Osteoblast (primary cell): ENCODE measurements around the gene LIMK1. TPM values are rescaled to one million over a fixed set of nuclear protein-coding genes. Genes with fewer than 3 reads are reported as not detected.
A peak's percentile ranks its signal among the peaks of the same experiment; 100 is the strongest.

Experiments
- DNase-seq: peaks from one replicate; pipeline ENCODE4 v3.0.0; 2011; ENCODE audit warnings: low spot score, mixed read lengths; ENCODE audit not compliant: insufficient read length; ENCODE audit errors: missing footprints
- H2AFZ ChIP-seq: 2 replicates; pipeline ENCODE4 v1.6.0; 2011; ENCODE audit warnings: mild to moderate bottlenecking, low read length
- H3K27ac ChIP-seq: 2 replicates; pipeline ENCODE4 v1.5.1; 2011; ENCODE audit warnings: mild to moderate bottlenecking, low read depth, low read length, moderate library complexity
- H3K27me3 ChIP-seq: 2 replicates; pipeline ENCODE4 v1.6.0; 2012; ENCODE audit warnings: mild to moderate bottlenecking, control low read depth, inconsistent platforms, low read length, moderate library complexity; ENCODE audit not compliant: insufficient read depth
- H3K36me3 ChIP-seq: 2 replicates; pipeline ENCODE4 v1.5.1; 2011; ENCODE audit warnings: mild to moderate bottlenecking, low read length, control low read depth, moderate library complexity; ENCODE audit not compliant: insufficient read depth
- H3K4me1 ChIP-seq: 2 replicates; pipeline ENCODE4 v1.5.1; 2011; ENCODE audit warnings: mild to moderate bottlenecking, low read length, control low read depth, moderate library complexity; ENCODE audit not compliant: insufficient read depth
- H3K4me2 ChIP-seq: 2 replicates; pipeline ENCODE4 v1.6.0; 2011; ENCODE audit warnings: mild to moderate bottlenecking, low read length; ENCODE audit not compliant: insufficient read depth
- H3K4me3 ChIP-seq: fragments of 200-600 bp; sonication (generic); 3 replicates; pipeline ENCODE4 v1.5.1; 2012; ENCODE audit warnings: mild to moderate bottlenecking, low read length, inconsistent platforms; ENCODE audit not compliant: insufficient read depth
- H3K79me2 ChIP-seq: 2 replicates; pipeline ENCODE4 v1.6.0; 2012; ENCODE audit warnings: mild to moderate bottlenecking, low read length, control low read depth, inconsistent platforms; ENCODE audit not compliant: insufficient read depth
- H3K9me3 ChIP-seq: 2 replicates; pipeline ENCODE4 v1.5.1; 2011; ENCODE audit warnings: low read depth, low read length, control low read depth
- H4K20me1 ChIP-seq: 2 replicates; pipeline ENCODE4 v1.6.0; 2012; ENCODE audit warnings: mild to moderate bottlenecking, low read length, control low read depth; ENCODE audit not compliant: insufficient read depth
- CTCF ChIP-seq: IDR thresholded peaks from 2 replicates; pipeline ENCODE4 v1.5.1; 2011; ENCODE audit warnings: mild to moderate bottlenecking, low read depth, low read length, moderate library complexity; ENCODE audit errors: extremely low read depth
- total RNA-seq: library from RNA; depleted of rRNA; stranded (reverse); fragments of >200 nt; gene quantifications from 2 replicates; pipeline ENCODE4 v1.2.3, GENCODE V29; 2012

Gene LIMK1
- total RNA-seq, 1 donor = 46.7 TPM

- H4K20me1 ChIP-seq = peaks cover 3% of the 10 kb centered on the region
- H3K27ac ChIP-seq = peak overlapping the region; percentile 75
- H3K79me2 ChIP-seq = peaks cover 58% of the 10 kb centered on the region
- no peaks in the 10 kb centered on the region for H3K27me3 ChIP-seq
- H3K9me3 ChIP-seq = peaks cover 4% of the 10 kb centered on the region
- peak overlapping the region; percentile 12 for H3K4me3 ChIP-seq
- TF ChIP-seq CTCF = no peak
- H3K4me2 ChIP-seq = peak overlapping the region; percentile 24
- H2AFZ ChIP-seq = peak overlapping the region; percentile 71
- peak; percentile 62 for DNase-seq
- H3K4me1 ChIP-seq = peaks cover 33% of the 10 kb centered on the region
- peaks cover 30% of the 10 kb centered on the region for H3K36me3 ChIP-seq
Observed at GRCh38 chr7:74092321-74092963, 8.8 kb downstream of the LIMK1 start.

- Histone ChIP-seq H3K4me3 (peak overlapping the region; percentile 12), H2AFZ (peak overlapping the region; percentile 71), H3K79me2 (peaks cover 55% of the 10 kb centered on the region), H3K27ac (peak overlapping the region; percentile 75), H4K20me1 (peaks cover 3% of the 10 kb centered on the region), H3K4me1 (peaks cover 38% of the 10 kb centered on the region), H3K4me2 (peak overlapping the region; percentile 24), H3K27me3 (no peaks in the 10 kb centered on the region), H3K9me3 (peaks cover 7% of the 10 kb centered on the region), H3K36me3 (peaks cover 29% of the 10 kb centered on the region)
- peak; percentile 92 for DNase-seq
- no peak for TF ChIP-seq CTCF
Observed at GRCh38 chr7:74092964-74093471, 9.4 kb downstream of the LIMK1 start.

GRCh38 chr7:74093671-74094223 is 10.1 kb downstream of the LIMK1 start:
- H3K4me2 ChIP-seq = peak overlapping the region; percentile 85

More at GRCh38 chr7:74093671-74094223, 10.1 kb downstream of the LIMK1 start:
- Histone ChIP-seq H2AFZ (no peak overlapping the region), H4K20me1 (peaks cover 3% of the 10 kb centered on the region), H3K27me3 (no peaks in the 10 kb centered on the region), H3K36me3 (peaks cover 25% of the 10 kb centered on the region), H3K27ac (peak overlapping the region; percentile 92), H3K4me1 (peaks cover 45% of the 10 kb centered on the region), H3K79me2 (peaks cover 50% of the 10 kb centered on the region), H3K4me3 (peak overlapping the region; percentile 62), H3K9me3 (peaks cover 7% of the 10 kb centered on the region)
- DNase-seq = no peak
- TF ChIP-seq CTCF = no peak
